AG04450 (cell line): Measurements from ENCODE around the gene SPRYD7. TPM values are rescaled to one million over a fixed set of nuclear protein-coding genes. Genes with fewer than 3 reads are reported as not detected.
"Not testable (repeated sequence)": the region's sequence is repeated elsewhere in the genome, so short reads cannot be mapped to it uniquely, and the experiment has no call there.

Experiments used
- CTCF ChIA-PET: fragments of 300-600, 350-600 bp; formaldehyde crosslinking; extraction: SDS; loops from one replicate; lab custom pipeline; 2022; ENCODE audit warnings: antibody characterized with exemption, inconsistent platforms; lab: Charles Lee
- POLR2A ChIA-PET: fragments of 350-600 bp; formaldehyde crosslinking; extraction: SDS; loops from one replicate; lab custom pipeline; 2021; ENCODE audit warnings: antibody characterized with exemption, inconsistent platforms; lab: Yijun Ruan, JAX
- DNase-seq: peaks from one replicate; pipeline ENCODE4 v3.0.0-alpha.2; 2011; ENCODE audit warnings: low read depth, low spot score
- H3K27ac ChIP-seq: one replicate; pipeline ENCODE4 v1.5.1; 2012; ENCODE audit warnings: low read depth, low read length, control low read depth
- H3K27me3 ChIP-seq: one replicate; pipeline ENCODE4 v1.6.0; 2012; ENCODE audit warnings: low read length; ENCODE audit not compliant: control insufficient read depth, insufficient read depth
- H3K4me3 ChIP-seq: 2 replicates; pipeline ENCODE4 v1.5.1; 2011; ENCODE audit warnings: mild to moderate bottlenecking, low read depth, low read length, control low read depth
- H3K9me3 ChIP-seq: 2 replicates; pipeline ENCODE4 v1.5.1; 2012; ENCODE audit warnings: low read length; ENCODE audit not compliant: control insufficient read depth, insufficient read depth
- polyA plus RNA-seq: library from polyadenylated mRNA; depleted of rRNA; stranded (reverse); fragments of >200 nt; gene quantifications from 2 replicates; pipeline ENCODE4 v1.2.3, GENCODE V29; 2011
- TF ChIP-seq, protein P1 (sequence below): IDR thresholded peaks from 2 replicates; pipeline ENCODE4 v1.5.1; 2011; ENCODE audit warnings: low read depth, low read length, control low read depth, inconsistent platforms

The SPRYD7 gene
- polyA plus RNA-seq, 1 experiment = 8.0 TPM

DNA sequence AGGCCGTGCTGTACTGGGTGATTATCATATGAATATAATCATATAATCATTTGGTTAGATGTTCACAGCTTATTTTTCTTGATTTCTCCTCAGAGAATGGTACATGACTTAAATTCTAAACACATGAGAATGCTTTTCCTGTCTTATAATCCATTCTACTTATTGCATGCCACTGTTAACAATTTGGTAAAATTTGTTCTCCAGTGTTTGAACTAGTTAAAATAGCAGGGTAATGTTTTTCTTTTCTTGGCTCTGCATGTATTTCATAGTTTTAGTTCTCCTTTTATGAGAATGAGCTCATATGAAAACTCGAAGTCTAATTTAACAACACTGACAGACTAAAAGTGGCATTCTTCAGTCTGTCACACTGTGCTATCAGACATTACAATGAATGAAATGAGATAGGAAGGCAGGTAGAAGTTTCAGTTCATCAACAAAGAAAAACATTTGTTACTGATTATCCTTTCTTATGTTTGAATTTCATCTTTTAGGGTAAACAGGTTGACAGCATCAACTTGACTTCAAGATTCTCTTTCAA is 10.2 kb downstream of the SPRYD7 start:
- Histone ChIP-seq H3K27me3 (no peaks in the 10 kb centered on the region), H3K9me3 (no peaks in the 10 kb centered on the region), H3K27ac (no peak overlapping the region), H3K4me3 (no peak overlapping the region)
- POLR2A ChIA-PET = no interaction called here
- DNase-seq = no peak
- CTCF ChIA-PET = interaction anchor here (0.7 to 2.9 kb wide), 3 partner anchors 10 to 181 kb away, joined by 3 to 16 read pairs (median 3); partner anchors contain the start of gene SPRYD7
- TF ChIP-seq, protein P1, sequence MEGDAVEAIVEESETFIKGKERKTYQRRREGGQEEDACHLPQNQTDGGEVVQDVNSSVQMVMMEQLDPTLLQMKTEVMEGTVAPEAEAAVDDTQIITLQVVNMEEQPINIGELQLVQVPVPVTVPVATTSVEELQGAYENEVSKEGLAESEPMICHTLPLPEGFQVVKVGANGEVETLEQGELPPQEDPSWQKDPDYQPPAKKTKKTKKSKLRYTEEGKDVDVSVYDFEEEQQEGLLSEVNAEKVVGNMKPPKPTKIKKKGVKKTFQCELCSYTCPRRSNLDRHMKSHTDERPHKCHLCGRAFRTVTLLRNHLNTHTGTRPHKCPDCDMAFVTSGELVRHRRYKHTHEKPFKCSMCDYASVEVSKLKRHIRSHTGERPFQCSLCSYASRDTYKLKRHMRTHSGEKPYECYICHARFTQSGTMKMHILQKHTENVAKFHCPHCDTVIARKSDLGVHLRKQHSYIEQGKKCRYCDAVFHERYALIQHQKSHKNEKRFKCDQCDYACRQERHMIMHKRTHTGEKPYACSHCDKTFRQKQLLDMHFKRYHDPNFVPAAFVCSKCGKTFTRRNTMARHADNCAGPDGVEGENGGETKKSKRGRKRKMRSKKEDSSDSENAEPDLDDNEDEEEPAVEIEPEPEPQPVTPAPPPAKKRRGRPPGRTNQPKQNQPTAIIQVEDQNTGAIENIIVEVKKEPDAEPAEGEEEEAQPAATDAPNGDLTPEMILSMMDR = no peak

DNA sequence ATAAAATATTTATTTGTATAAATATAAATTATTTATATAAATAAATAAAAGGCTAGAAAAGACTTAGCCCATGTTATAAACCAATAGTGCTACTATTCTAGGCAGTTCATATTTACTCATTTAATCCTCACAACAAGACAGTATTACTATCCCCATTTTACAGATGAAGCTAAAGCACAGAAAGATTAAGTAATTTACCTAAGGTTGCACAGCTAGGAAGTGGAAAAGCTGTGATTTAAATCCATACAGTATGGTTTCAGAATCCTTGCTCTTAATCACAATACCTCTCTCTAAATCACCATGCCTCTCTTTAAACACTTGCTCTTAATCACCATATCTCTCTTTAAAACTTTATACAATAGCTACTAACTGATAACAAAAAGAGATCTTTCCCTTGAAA is 13.8 kb downstream of the SPRYD7 start:
- ChIA-PET CTCF (interaction anchor here (0.6 to 2.8 kb wide), 5 partner anchors 11 to 75 kb away, joined by 3 to 14 read pairs (median 3); partner anchors contain the start of gene SPRYD7), POLR2A (no interaction called here)
- no peaks in the 10 kb centered on the region for H3K9me3 ChIP-seq
- no peak for DNase-seq
- H3K27me3 ChIP-seq = no peaks in the 10 kb centered on the region
- TF ChIP-seq, protein P1 = no peak
- H3K27ac ChIP-seq = no peak overlapping the region
- no peak overlapping the region for H3K4me3 ChIP-seq

DNA sequence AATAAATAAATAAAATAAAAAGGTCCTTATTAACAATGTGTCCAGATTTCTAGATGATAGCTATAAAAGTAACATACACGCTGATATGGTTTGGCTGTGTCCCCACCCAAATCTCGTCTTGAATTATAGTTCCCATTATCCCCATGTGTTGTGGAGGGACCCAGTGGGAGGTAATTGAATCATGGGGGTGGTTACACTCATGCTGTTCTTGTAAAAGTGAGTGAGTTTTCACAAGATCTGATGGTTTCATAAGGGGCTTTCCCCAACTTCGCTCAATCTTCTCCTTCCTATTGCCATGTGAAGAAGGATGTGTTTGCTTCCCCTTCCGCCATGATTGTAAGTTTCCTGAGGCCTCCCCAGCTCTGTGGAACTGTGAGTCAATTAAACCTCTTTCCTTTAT is 15.2 kb downstream of the SPRYD7 start:
- CTCF ChIA-PET = interaction anchor here (2.8 kb wide), 1 partner anchor 15 kb away, joined by 14 read pairs; the partner anchor contains the start of gene SPRYD7

DNA sequence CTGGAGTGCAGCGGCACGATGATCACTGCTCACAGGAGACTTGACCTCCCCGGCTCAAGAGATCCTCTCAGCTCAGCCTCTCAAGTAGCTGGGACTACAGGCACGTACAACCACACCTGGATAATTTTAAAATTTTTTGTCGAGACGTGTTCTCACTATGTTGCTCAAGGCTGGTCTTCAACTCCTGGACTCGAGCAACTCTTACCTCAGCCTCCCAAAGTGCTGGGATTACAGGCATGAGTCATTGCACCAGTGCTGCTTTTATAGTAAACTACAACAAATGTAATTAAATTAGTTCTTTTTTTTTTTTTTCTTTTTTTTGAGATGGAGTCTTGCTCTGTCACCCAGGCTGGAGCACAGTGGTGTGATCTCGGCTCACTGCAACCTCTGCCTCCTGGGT is 18.0 kb downstream of the SPRYD7 start:
- H3K9me3 ChIP-seq, H3K27ac ChIP-seq, DNase-seq, CTCF ChIA-PET, H3K27me3 ChIP-seq, H3K4me3 ChIP-seq, POLR2A ChIA-PET: not testable (repeated sequence)

More for the DNA sequence above, 15.2 kb downstream of the SPRYD7 start:
- H3K27me3 ChIP-seq, H3K27ac ChIP-seq, H3K4me3 ChIP-seq, H3K9me3 ChIP-seq, DNase-seq, POLR2A ChIA-PET: not testable (repeated sequence)

DNA sequence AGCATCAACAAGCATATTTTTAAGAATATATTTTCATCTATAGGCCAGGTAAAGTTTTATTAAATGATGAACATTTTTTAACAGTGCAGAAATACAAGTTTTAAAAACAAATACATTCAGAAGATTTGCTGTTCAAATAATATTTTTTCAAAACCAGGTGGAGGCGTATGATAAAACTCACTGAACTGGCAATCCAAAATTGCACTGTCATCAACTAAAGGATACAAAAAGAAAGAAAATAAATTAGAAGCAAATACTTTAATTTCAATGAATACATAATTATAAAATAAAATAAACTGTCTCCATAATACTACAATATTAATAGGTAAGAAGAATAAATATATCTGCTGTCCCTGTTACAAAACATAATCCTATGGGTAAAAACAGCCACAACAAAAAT is 21.2 kb downstream of the SPRYD7 start:
- DNase-seq = no peak
- no peak overlapping the region for H3K27ac ChIP-seq
- ChIA-PET CTCF (no interaction called here), POLR2A (no interaction called here)
- no peak overlapping the region for H3K4me3 ChIP-seq
- TF ChIP-seq, protein P1 = no peak
- H3K27me3 ChIP-seq = no peaks in the 10 kb centered on the region
- no peaks in the 10 kb centered on the region for H3K9me3 ChIP-seq

DNA sequence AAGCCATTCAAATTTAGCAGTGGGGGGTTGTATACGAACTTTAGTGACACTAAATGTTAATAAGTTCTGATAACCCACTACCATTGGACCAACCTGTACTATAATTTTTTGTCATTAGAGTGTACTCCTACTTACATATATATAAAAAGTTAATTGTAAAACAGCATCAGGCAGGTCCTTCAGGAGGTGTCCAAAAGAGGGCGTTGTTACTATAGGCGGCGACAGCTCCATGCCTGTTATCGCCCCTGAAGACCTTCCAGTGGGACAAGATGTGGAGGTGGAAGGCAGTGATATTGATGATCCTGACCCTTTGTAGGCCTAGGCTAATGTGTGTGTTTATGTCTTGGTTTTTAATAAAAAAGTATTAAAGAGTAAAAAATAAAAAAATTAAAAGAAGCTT is 27.5 kb downstream of the SPRYD7 start:
- Histone ChIP-seq H3K4me3 (no peak overlapping the region), H3K27ac (no peak overlapping the region), H3K27me3 (no peaks in the 10 kb centered on the region), H3K9me3 (no peaks in the 10 kb centered on the region; the same call in 1 of the 2 replicates)
- CTCF ChIA-PET = interaction anchor here (1.0 to 2.2 kb wide), 3 partner anchors 11 to 60 kb away, joined by 4 to 8 read pairs (median 6); partner anchors contain the start of gene SPRYD7
- TF ChIP-seq, protein P1 = no peak
- POLR2A ChIA-PET = no interaction called here
- DNase-seq = no peak
